Motor neuron (in vitro differentiated cells): Measurements from ENCODE around the gene SLC1A3. TPM values are rescaled to one million over a fixed set of nuclear protein-coding genes. Genes with fewer than 3 reads are reported as not detected.
"Not testable (repeated sequence)": the region's sequence is repeated elsewhere in the genome, so short reads cannot be mapped to it uniquely, and the experiment has no call there.

Experiments
- ATAC-seq, 8 experiments: fragments of 200-7000 bp; cut with Tn5 transposase; replicated peaks in 6 of 8; 2 replicates each; pipeline ENCODE4 v1.8.0; 2021; ENCODE audit warnings: mild to moderate bottlenecking in 8 of 8, moderate library complexity in 8 of 8
- H3K27ac ChIP-seq, 2 donors: fragments of 250-450 bp; sonication (Bioruptor Pico); 2 replicates each; pipeline ENCODE4 v1.9.0; 2021; ENCODE audit warnings: antibody characterized with exemption in 2 of 2, mild to moderate bottlenecking in 2 of 2, moderate library complexity in 1 of 2
- H3K4me1 ChIP-seq, 2 donors: fragments of 250-450 bp; sonication (Bioruptor Pico); replicated peaks in 1 of 2; 2 replicates each; pipeline ENCODE4 v1.6.1; 2021; ENCODE audit warnings: antibody characterized with exemption in 2 of 2, mild to moderate bottlenecking in 2 of 2, moderate library complexity in 1 of 2
- H3K4me3 ChIP-seq, 5 donors: fragments of 250-450 bp; sonication (Bioruptor Pico); 2 replicates each; pipeline ENCODE4 v1.9.0; 2021; ENCODE audit warnings: antibody characterized with exemption in 5 of 5, mild to moderate bottlenecking in 5 of 5, moderate library complexity in 4 of 5
- WGBS, 10 experiments: fragments of 450-650 bp; shearing (Covaris generic); methylation state at CpG; one replicate each; pipeline ENCODE4 v1.0.0; 2022; 5-methylcytosine and 5-hydroxymethylcytosine counted together
- in situ Hi-C, 9 experiments: fragments of 400-800 bp; cut with MboI; loops; one replicate each; pipeline ENCODE4 v1.15.0; 2021; ENCODE audit warnings: low sequenced_read_pairs in 9 of 9, low pct_unique_long_range_greater_than_20kb in 2 of 9; ENCODE audit not compliant: unreplicated experiment in 9 of 9
- total RNA-seq, 8 experiments: library from RNA; unstranded; fragments of 300-600 nt; gene quantifications; 2 replicates each; pipeline versions ENCODE4 v1.2.3 to v1.2.4, GENCODE V29; 2022

Gene SLC1A3
- 100 to 1,000 TPM in 1 of 8 experiments, 10 to 100 TPM in 3, 1 to 10 TPM in 4; 4.3 to 306 (median 9.6) TPM for total RNA-seq

- Histone ChIP-seq H3K4me1 (peaks cover 16 to 18% of the 10 kb centered on the region in 2 donors), H3K27ac (peak within 1 kb of the TSS in 1 of 2 donors; percentile 52), H3K4me3 (peak within 1 kb of the TSS; percentile 40 to 68 (median 51))
- in situ Hi-C loops, result no loop called here
- ATAC-seq, result peak; percentile 85 to 97 (median 88)
- 0 to 1% (median 0%) methylated on average over 2 to 16 of the region's 20 CpGs; no CpG with 5 or more reads in 1 of the 10 experiments for WGBS, 10 experiments
Measured at GRCh38 chr5:36606428-36607113, at the start of gene SLC1A3. Gene SLC1A3 (plus strand): TSS chr5:36606606. CDS start chr5:36608424, 1,818 bp downstream.

- no peak for ATAC-seq
- in situ Hi-C loops, result no loop called here
Measured at GRCh38 chr5:36558641-36559040, 47.8 kb upstream of the SLC1A3 start.

GRCh38 chr5:36561601-36562000, 44.8 kb upstream of the SLC1A3 start:
- in situ Hi-C loops, result no loop called here
- Histone ChIP-seq H3K4me3 (no peak overlapping the region), H3K27ac (no peak overlapping the region), H3K4me1 (no peaks in the 10 kb centered on the region)
- ATAC-seq, result no peak
- 27 to 100% (median 80%) methylated on average over 1 to 3 of the region's 3 CpGs; no CpG with 5 or more reads in 3 of the 10 experiments for WGBS, 10 experiments

More at GRCh38 chr5:36558641-36559040, 47.8 kb upstream of the SLC1A3 start:
- Histone ChIP-seq H3K4me3 (no peak overlapping the region), H3K4me1 (no peaks in the 10 kb centered on the region), H3K27ac (no peak overlapping the region)
- 76 to 100% (median 93%) methylated on average over 1 to 2 of the region's 2 CpGs; no CpG with 5 or more reads in 2 of the 10 experiments for WGBS, 10 experiments

- Histone ChIP-seq H3K4me3 (no peak overlapping the region), H3K4me1 (peaks cover 0 to 4% of the 10 kb centered on the region in 2 donors), H3K27ac (no peak overlapping the region)
- peak in 2 of 8 experiments; percentile 61 to 94 for ATAC-seq
- in situ Hi-C loops, result no loop called here
- 0 to 92% (median 43%) methylated on average over 1 to 4 of the region's 5 CpGs; no CpG with 5 or more reads in 6 of the 10 experiments for WGBS, 10 experiments
Measured at GRCh38 chr5:36569491-36569890, 36.9 kb upstream of the SLC1A3 start.

GRCh38 chr5:36570301-36571095, 35.9 kb upstream of the SLC1A3 start:
- 20 to 93% (median 55%) methylated on average over 1 to 5 of the region's 6 CpGs; no CpG with 5 or more reads in 1 of the 10 experiments for WGBS, 10 experiments
- H3K27ac ChIP-seq, result no peak overlapping the region
- H3K4me3 ChIP-seq, result no peak overlapping the region
- in situ Hi-C loops, result no loop called here
- ATAC-seq, result peak in 3 of 8 experiments; percentile 31 to 47 (median 43)
- H3K4me1 ChIP-seq, result peaks cover 0 to 4% of the 10 kb centered on the region in 2 donors

GRCh38 chr5:36571401-36572042, 34.9 kb upstream of the SLC1A3 start:
- no peak for ATAC-seq
- Histone ChIP-seq H3K4me3 (no peak overlapping the region), H3K27ac (no peak overlapping the region), H3K4me1 (peaks cover 0 to 4% of the 10 kb centered on the region in 2 donors)
- in situ Hi-C loops, result no loop called here
- 29 to 100% (median 77%) methylated on average over 1 to 4 of the region's 4 CpGs; no CpG with 5 or more reads in 1 of the 10 experiments for WGBS, 10 experiments

GRCh38 chr5:36573438-36573837, 33.0 kb upstream of the SLC1A3 start:
- Histone ChIP-seq H3K27ac (no peak overlapping the region), H3K4me3 (no peak overlapping the region), H3K4me1 (peaks cover 0 to 4% of the 10 kb centered on the region in 2 donors)
- ATAC-seq, result no peak
- in situ Hi-C loops, result no loop called here
- WGBS, 10 experiments, result 0 to 100% (median 44%) methylated on average over 1 to 2 of the region's 2 CpGs

GRCh38 chr5:36575361-36575781, 31.0 kb upstream of the SLC1A3 start:
- ATAC-seq, result no peak
- peaks cover 0 to 2% of the 10 kb centered on the region in 2 donors for H3K4me1 ChIP-seq
- in situ Hi-C loops, result loop anchor here in 1 of 9 experiments (25.0 kb wide), 1 partner anchor 112 kb away; no protein-coding TSS in a partner anchor
- H3K27ac ChIP-seq, result no peak overlapping the region
- WGBS, 10 experiments, result 20 to 90% (median 71%) methylated on average over 1 to 4 of the region's 4 CpGs; no CpG with 5 or more reads in 4 of the 10 experiments
- H3K4me3 ChIP-seq, result no peak overlapping the region

- Histone ChIP-seq H3K4me1 (no peaks in the 10 kb centered on the region), H3K27ac (no peak overlapping the region), H3K4me3 (no peak overlapping the region)
- no peak for ATAC-seq
- in situ Hi-C loops, result loop anchor here in 1 of 9 experiments (25.0 kb wide), 1 partner anchor 111 kb away; no protein-coding TSS in a partner anchor
- 5 to 100% (median 79%) methylated on average over 1 to 2 of the region's 2 CpGs for WGBS, 10 experiments
Measured at GRCh38 chr5:36576721-36577120, 29.7 kb upstream of the SLC1A3 start.

- in situ Hi-C loops, result loop anchor here in 1 of 9 experiments (25.0 kb wide), 1 partner anchor 107 kb away; no protein-coding TSS in a partner anchor
- ATAC-seq, H3K4me3 ChIP-seq, H3K27ac ChIP-seq, H3K4me1 ChIP-seq: not testable (repeated sequence)
Measured at GRCh38 chr5:36579858-36580257, 26.5 kb upstream of the SLC1A3 start.

- no peaks in the 10 kb centered on the region for H3K4me1 ChIP-seq
- in situ Hi-C loops, result loop anchor here in 1 of 9 experiments (25.0 kb wide), 1 partner anchor 106 kb away; no protein-coding TSS in a partner anchor
- no peak for ATAC-seq
Measured at GRCh38 chr5:36581070-36581469, 25.3 kb upstream of the SLC1A3 start.

GRCh38 chr5:36584009-36584875, 22.2 kb upstream of the SLC1A3 start:
- H3K27ac ChIP-seq, result no peak overlapping the region
- H3K4me3 ChIP-seq, result no peak overlapping the region
- peak in 1 of 8 experiments; percentile 47 for ATAC-seq
- in situ Hi-C loops, result loop anchor here in 1 of 9 experiments (25.0 kb wide), 1 partner anchor 103 kb away; no protein-coding TSS in a partner anchor
- H3K4me1 ChIP-seq, result no peaks in the 10 kb centered on the region
- 10 to 100% (median 77%) methylated on average over 1 to 7 of the region's 10 CpGs; no CpG with 5 or more reads in 1 of the 10 experiments for WGBS, 10 experiments

More at GRCh38 chr5:36581070-36581469, 25.3 kb upstream of the SLC1A3 start:
- Histone ChIP-seq H3K4me3 (no peak overlapping the region), H3K27ac (no peak overlapping the region)
- 63 to 100% (median 89%) methylated on average over 1 to 3 of the region's 3 CpGs; no CpG with 5 or more reads in 1 of the 10 experiments for WGBS, 10 experiments
